Spleen (tissue), 7 donors: ENCODE measurements around the gene POLR3E.

Experiments used
- CTCF ChIP-seq, 11 experiments: fragments of 200-600 bp in 7 of 11; fragments of 450-650 bp in 4 of 11; sonication (generic) in 4 of 11; IDR thresholded peaks in 8 of 11; conservative IDR thresholded peaks in 3 of 11; 1 replicate in 7 of 11; 2 replicates in 4 of 11; pipeline versions ENCODE4 v1.4.0 to v1.8.0; 2016 to 2021; ENCODE audit warnings: antibody characterized with exemption in 11 of 11, inconsistent platforms in 4 of 11, mild to moderate bottlenecking in 1 of 11
- POLR2A ChIP-seq, 3 donors: fragments of 450-650 bp; IDR thresholded peaks; one replicate each; pipeline ENCODE4 v1.5.1; 2017; ENCODE audit warnings: antibody characterized with exemption in 3 of 3, mild to moderate bottlenecking in 1 of 3
- POLR2AphosphoS5 ChIP-seq, 3 donors: sonication (generic); formaldehyde crosslinking; IDR thresholded peaks; one replicate each; pipeline ENCODE4 v1.5.1; 2017; ENCODE audit warnings: antibody characterized with exemption in 3 of 3
- donor health status: DM: no; HTN: no; CAD: no; lungs with moderate emphysema.
- donor health status: DM: no; HTN: no; CAD: no.
- donor health status: DM: no; HTN: no; CAD: no.

GRCh38 chr16:22317625-22318024 is 20.4 kb downstream of the POLR3E start:
- TF ChIP-seq POLR2A (IDR thresholded peaks at IDR 0.05), result no peak
- TF ChIP-seq POLR2AphosphoS5 (IDR thresholded peaks at IDR 0.05), result no peak
- no peak for TF ChIP-seq CTCF (IDR thresholded peaks at IDR 0.05 in 8 of 11, conservative IDR thresholded peaks at IDR 0.05 in 3 of 11)
